IPS-18c (cell line): Measurements from ENCODE around the gene AFAP1.

Source experiments
- H3K4me3 ChIP-seq: 2 replicates; pipeline ENCODE4 v1.7.0; 2013; ENCODE audit warnings: low read depth, mild to moderate bottlenecking, low read length, moderate library complexity; ENCODE audit not compliant: insufficient read depth
- H3K9me3 ChIP-seq: one replicate; pipeline ENCODE4 v1.6.1; 2013; ENCODE audit warnings: mild to moderate bottlenecking, low read length, moderate library complexity; ENCODE audit not compliant: control insufficient read depth, insufficient read depth

The AFAP1 gene

GRCh38 chr4:7771541-7772507, 167.8 kb downstream of the AFAP1 start:
- Histone ChIP-seq H3K4me3 (no peak overlapping the region), H3K9me3 (no peaks in the 10 kb centered on the region)

GRCh38 chr4:7771056-7771455, 168.6 kb downstream of the AFAP1 start:
- Histone ChIP-seq H3K9me3 (no peaks in the 10 kb centered on the region), H3K4me3 (no peak overlapping the region)

GRCh38 chr4:7770224-7771050, 169.2 kb downstream of the AFAP1 start:
- no peaks in the 10 kb centered on the region for H3K9me3 ChIP-seq

GRCh38 chr4:7769396-7770223, 170.1 kb downstream of the AFAP1 start:
- no peaks in the 10 kb centered on the region for H3K9me3 ChIP-seq

More at GRCh38 chr4:7770224-7771050, 169.2 kb downstream of the AFAP1 start:
- no peak overlapping the region for H3K4me3 ChIP-seq

GRCh38 chr4:7768736-7769135, 170.9 kb downstream of the AFAP1 start:
- H3K9me3 ChIP-seq = no peaks in the 10 kb centered on the region
- H3K4me3 ChIP-seq = no peak overlapping the region

More at GRCh38 chr4:7769396-7770223, 170.1 kb downstream of the AFAP1 start:
- H3K4me3 ChIP-seq = no peak overlapping the region

- Histone ChIP-seq H3K4me3 (no peak overlapping the region), H3K9me3 (no peaks in the 10 kb centered on the region)
Observed at GRCh38 chr4:7767966-7768365, 171.7 kb downstream of the AFAP1 start.

- H3K4me3 ChIP-seq = no peak overlapping the region
- no peaks in the 10 kb centered on the region for H3K9me3 ChIP-seq
Observed at GRCh38 chr4:7767526-7767925, 172.1 kb downstream of the AFAP1 start.

GRCh38 chr4:7766661-7767345, 172.9 kb downstream of the AFAP1 start:
- H3K9me3 ChIP-seq = no peaks in the 10 kb centered on the region
- H3K4me3 ChIP-seq = no peak overlapping the region

- Histone ChIP-seq H3K9me3 (no peaks in the 10 kb centered on the region), H3K4me3 (no peak overlapping the region)
Observed at GRCh38 chr4:7766086-7766485, 173.6 kb downstream of the AFAP1 start.

- Histone ChIP-seq H3K4me3 (no peak overlapping the region), H3K9me3 (no peaks in the 10 kb centered on the region)
Observed at GRCh38 chr4:7765666-7766065, 174.0 kb downstream of the AFAP1 start.

- H3K4me3 ChIP-seq = no peak overlapping the region
- H3K9me3 ChIP-seq = no peaks in the 10 kb centered on the region
Observed at GRCh38 chr4:7764466-7764865, 175.2 kb downstream of the AFAP1 start.

GRCh38 chr4:7763788-7764187, 175.9 kb downstream of the AFAP1 start:
- no peak overlapping the region for H3K4me3 ChIP-seq
- no peaks in the 10 kb centered on the region for H3K9me3 ChIP-seq

GRCh38 chr4:7763106-7763505, 176.6 kb downstream of the AFAP1 start:
- Histone ChIP-seq H3K9me3 (no peaks in the 10 kb centered on the region), H3K4me3 (no peak overlapping the region)

- H3K9me3 ChIP-seq = no peaks in the 10 kb centered on the region
- H3K4me3 ChIP-seq = no peak overlapping the region
Observed at GRCh38 chr4:7762376-7763030, 177.2 kb downstream of the AFAP1 start.

GRCh38 chr4:7761720-7762119, 177.9 kb downstream of the AFAP1 start:
- H3K9me3 ChIP-seq = no peaks in the 10 kb centered on the region
- H3K4me3 ChIP-seq = no peak overlapping the region

GRCh38 chr4:7761312-7761711, 178.3 kb downstream of the AFAP1 start:
- Histone ChIP-seq H3K9me3 (no peaks in the 10 kb centered on the region), H3K4me3 (no peak overlapping the region)
